Measurements from ENCODE around the gene ALOXE3.

ALOXE3 gene

DNA sequence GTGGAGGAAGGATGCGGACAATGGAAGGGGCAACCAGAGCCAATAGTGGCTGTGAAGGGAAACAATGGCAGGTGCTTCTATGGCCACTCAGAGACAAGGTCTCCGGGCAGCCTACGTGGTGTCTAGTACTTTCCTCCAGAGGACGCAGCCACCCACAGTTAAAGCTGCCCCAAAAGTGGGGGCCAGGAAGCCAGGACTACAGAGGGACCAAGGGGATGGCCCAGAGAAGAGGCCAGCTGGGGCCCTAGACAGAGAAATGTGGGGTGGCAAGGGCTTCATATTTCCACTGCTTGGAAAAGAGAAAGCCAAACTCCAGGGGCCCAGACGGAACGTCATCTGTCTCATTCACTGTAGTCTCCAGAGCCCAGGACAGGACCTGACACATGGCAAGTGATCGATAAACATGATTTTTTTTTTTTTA lies 34.7 kb upstream of the ALOXE3 start:
- POLR2A ChIA-PET: interaction anchor here (1.4 to 6.1 kb wide), 5 partner anchors 14 to 95 kb away, joined by 4 to 53 read pairs (median 5); partner anchors contain the start of genes AURKB and CTC1
- CTCF ChIA-PET: interaction anchor here (0.6 kb wide), 1 partner anchor 37 kb away, joined by 4 read pairs; the partner anchor contains the start of gene BORCS6
- no peak for DNase-seq (ENCODE audit: extremely low spot score)
- TF ChIP-seq TARDBP (IDR thresholded peaks at IDR 0.05): no peak
- TF ChIP-seq, protein P1, sequence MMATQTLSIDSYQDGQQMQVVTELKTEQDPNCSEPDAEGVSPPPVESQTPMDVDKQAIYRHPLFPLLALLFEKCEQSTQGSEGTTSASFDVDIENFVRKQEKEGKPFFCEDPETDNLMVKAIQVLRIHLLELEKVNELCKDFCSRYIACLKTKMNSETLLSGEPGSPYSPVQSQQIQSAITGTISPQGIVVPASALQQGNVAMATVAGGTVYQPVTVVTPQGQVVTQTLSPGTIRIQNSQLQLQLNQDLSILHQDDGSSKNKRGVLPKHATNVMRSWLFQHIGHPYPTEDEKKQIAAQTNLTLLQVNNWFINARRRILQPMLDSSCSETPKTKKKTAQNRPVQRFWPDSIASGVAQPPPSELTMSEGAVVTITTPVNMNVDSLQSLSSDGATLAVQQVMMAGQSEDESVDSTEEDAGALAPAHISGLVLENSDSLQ (IDR thresholded peaks at IDR 0.05): no peak
- TF ChIP-seq SUZ12 (IDR thresholded peaks at IDR 0.05): no peak
- TF ChIP-seq L3MBTL2 (conservative IDR thresholded peaks at IDR 0.05): no peak
- no peak for TF ChIP-seq ARNT (IDR thresholded peaks at IDR 0.05)
- no peak for TF ChIP-seq FOXA1 (IDR thresholded peaks at IDR 0.05)
- TF ChIP-seq LEF1 (IDR thresholded peaks at IDR 0.05; ENCODE audit: borderline replicate concordance): no peak
- no peak for TF ChIP-seq FOXK2 (IDR thresholded peaks at IDR 0.05)
- no peak for TF ChIP-seq NFRKB (IDR thresholded peaks at IDR 0.05)
- TF ChIP-seq CTBP1 (IDR thresholded peaks at IDR 0.05; ENCODE audit: borderline replicate concordance): no peak

DNA sequence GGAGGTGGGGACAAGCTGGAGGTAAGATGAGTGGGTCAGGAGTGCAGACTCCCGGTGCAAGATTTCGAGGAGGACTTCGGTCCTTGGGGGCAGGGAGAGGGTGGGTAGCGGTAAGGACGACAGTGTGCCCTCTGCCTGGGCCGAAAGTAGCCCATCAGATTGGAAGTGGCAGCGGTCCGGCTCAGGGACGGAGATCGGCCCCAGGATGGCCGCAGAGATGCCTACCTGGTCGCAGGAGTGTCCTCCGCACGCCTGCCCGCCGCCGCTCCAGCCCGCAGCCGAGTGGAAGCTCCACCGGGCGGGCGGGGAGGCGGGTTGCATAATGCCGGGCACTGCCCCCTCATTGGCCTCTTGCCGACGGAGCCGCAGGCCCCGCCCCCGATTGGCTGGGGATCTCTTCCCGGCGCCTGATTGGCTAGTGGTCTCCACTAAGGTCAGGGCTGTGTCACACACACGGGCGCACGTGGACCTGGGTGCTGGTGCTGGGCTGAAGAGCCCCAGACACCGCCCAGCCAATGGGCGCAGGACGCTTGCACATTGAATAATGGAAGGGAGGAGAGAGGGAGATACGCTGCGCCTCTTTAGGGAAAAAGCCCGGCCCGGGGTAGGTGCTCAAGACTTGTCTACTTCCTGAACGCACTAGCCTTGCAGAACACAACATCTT lies 33.9 kb upstream of the ALOXE3 start, which contains the start of gene PER1:
Gene PER1 (minus strand): TSS at position 293 of the 664 bp plus-strand sequence. CDS start 1,698 bp downstream, outside the sequence.
- ChIA-PET POLR2A (interaction anchor here (0.6 to 6.1 kb wide), 6 partner anchors 9 to 90 kb away, joined by 3 to 53 read pairs (median 7); partner anchors contain the start of gene HES7), CTCF (interaction anchor here (0.6 kb wide), 1 partner anchor 33 kb away, joined by 3 read pairs; no protein-coding TSS in a partner anchor)

DNA sequence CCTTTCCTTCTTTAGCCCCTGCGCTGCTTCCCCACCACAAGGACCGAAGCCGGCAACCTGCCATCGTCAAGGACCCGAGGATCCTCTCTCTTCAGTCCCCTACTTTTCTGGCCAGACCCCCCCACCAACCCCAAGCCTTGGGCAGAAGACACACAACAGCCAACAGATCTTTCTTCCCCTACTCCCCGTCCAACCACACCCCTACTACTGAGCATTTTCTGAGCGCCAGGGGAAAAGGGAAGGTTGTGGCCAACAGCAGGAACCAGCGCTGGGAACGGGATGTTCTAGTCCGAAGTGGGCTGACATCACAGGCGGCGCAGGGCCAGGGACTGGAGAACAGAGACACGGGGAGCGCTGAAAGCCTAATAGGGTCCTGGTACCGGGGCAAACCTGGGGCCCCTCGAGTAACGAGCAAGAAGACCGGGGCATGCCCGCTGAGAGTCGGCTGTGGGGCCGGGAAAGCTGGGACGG lies 33.4 kb upstream of the ALOXE3 start:
- CTCF ChIA-PET: no interaction called here
- DNase-seq (ENCODE audit: extremely low spot score): no peak
- POLR2A ChIA-PET: interaction anchor here (0.9 to 6.1 kb wide), 9 partner anchors 9 to 144 kb away, joined by 3 to 53 read pairs (median 5); partner anchors contain the start of genes HES7, SLC25A35 and TMEM107

More for the DNA sequence above, 33.9 kb upstream of the ALOXE3 start, which contains the start of gene PER1:
- peak; percentile 85 for DNase-seq (ENCODE audit: extremely low spot score)
- TF ChIP-seq SUZ12 (IDR thresholded peaks at IDR 0.05): no peak
- no peak for TF ChIP-seq NFRKB (IDR thresholded peaks at IDR 0.05)
- TF ChIP-seq FOXM1 (IDR thresholded peaks at IDR 0.05; ENCODE audit: borderline replicate concordance): no peak
- TF ChIP-seq ARNT (IDR thresholded peaks at IDR 0.05): no peak
- no peak for TF ChIP-seq FOXK2 (IDR thresholded peaks at IDR 0.05)
- no peak for TF ChIP-seq FOXA1 (IDR thresholded peaks at IDR 0.05)
- no peak for TF ChIP-seq TARDBP (IDR thresholded peaks at IDR 0.05)
- TF ChIP-seq CTBP1 (IDR thresholded peaks at IDR 0.05; ENCODE audit: borderline replicate concordance): no peak
- no peak for TF ChIP-seq LEF1 (IDR thresholded peaks at IDR 0.05; ENCODE audit: borderline replicate concordance)
- TF ChIP-seq L3MBTL2 (conservative IDR thresholded peaks at IDR 0.05): peak; percentile 93
- TF ChIP-seq, protein P1 (IDR thresholded peaks at IDR 0.05): no peak
- TF ChIP-seq ZNF384 (IDR thresholded peaks at IDR 0.05): no peak
- TF ChIP-seq SP1 (IDR thresholded peaks at IDR 0.05): no peak
- no peak for TF ChIP-seq BHLHE40 (IDR thresholded peaks at IDR 0.05; ENCODE audit: borderline replicate concordance)
- TF ChIP-seq ELF4 (IDR thresholded peaks at IDR 0.05): no peak
- TF ChIP-seq HDGF (IDR thresholded peaks at IDR 0.05; ENCODE audit: borderline replicate concordance): peak; percentile 51; the same call in 1 of the 2 replicates

DNA sequence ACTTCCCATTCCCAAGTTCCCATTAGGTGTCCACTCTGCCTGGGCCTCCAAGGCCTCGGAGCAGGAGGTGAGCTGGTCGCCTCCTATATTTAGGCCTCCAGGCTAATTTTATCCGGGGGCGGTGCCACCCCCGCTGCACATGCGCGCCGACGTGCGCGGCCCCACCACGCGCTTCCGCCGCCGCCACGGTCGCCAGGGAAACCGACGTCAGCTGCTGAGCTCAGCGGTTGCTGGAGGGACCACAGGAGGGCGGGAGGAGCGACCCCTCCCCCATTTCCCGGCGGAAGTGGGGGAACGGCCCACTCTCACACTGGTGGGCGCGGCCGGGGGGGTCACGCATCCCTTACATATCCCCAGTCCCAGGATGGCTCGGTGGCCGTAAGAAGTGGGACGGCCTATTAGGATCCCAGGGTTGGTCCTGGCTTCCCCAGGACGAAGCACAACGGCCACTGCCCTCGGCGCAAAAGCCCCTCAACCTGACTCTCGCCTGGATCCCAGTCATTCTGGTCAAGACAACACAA lies 32.9 kb upstream of the ALOXE3 start:
- peak; percentile 67 for DNase-seq (ENCODE audit: extremely low spot score)
- POLR2A ChIA-PET: interaction anchor here (0.6 to 6.1 kb wide), 10 partner anchors 10 to 144 kb away, joined by 3 to 53 read pairs (median 4); partner anchors contain the start of genes HES7, SLC25A35, TMEM107 and VAMP2
- CTCF ChIA-PET: interaction anchor here (0.7 kb wide), 1 partner anchor 62 kb away, joined by 3 read pairs; no protein-coding TSS in a partner anchor
- TF ChIP-seq CTBP1 (IDR thresholded peaks at IDR 0.05; ENCODE audit: borderline replicate concordance) (no peak), ZNF384 (IDR thresholded peaks at IDR 0.05) (no peak), FOXM1 (IDR thresholded peaks at IDR 0.05; ENCODE audit: borderline replicate concordance) (peak; percentile 60; the same call in 1 of the 2 replicates)

More for the DNA sequence above, 33.4 kb upstream of the ALOXE3 start:
- TF ChIP-seq ARNT (IDR thresholded peaks at IDR 0.05) (no peak), LEF1 (IDR thresholded peaks at IDR 0.05; ENCODE audit: borderline replicate concordance) (no peak), NFRKB (IDR thresholded peaks at IDR 0.05) (no peak), BHLHE40 (IDR thresholded peaks at IDR 0.05; ENCODE audit: borderline replicate concordance) (no peak)

DNA sequence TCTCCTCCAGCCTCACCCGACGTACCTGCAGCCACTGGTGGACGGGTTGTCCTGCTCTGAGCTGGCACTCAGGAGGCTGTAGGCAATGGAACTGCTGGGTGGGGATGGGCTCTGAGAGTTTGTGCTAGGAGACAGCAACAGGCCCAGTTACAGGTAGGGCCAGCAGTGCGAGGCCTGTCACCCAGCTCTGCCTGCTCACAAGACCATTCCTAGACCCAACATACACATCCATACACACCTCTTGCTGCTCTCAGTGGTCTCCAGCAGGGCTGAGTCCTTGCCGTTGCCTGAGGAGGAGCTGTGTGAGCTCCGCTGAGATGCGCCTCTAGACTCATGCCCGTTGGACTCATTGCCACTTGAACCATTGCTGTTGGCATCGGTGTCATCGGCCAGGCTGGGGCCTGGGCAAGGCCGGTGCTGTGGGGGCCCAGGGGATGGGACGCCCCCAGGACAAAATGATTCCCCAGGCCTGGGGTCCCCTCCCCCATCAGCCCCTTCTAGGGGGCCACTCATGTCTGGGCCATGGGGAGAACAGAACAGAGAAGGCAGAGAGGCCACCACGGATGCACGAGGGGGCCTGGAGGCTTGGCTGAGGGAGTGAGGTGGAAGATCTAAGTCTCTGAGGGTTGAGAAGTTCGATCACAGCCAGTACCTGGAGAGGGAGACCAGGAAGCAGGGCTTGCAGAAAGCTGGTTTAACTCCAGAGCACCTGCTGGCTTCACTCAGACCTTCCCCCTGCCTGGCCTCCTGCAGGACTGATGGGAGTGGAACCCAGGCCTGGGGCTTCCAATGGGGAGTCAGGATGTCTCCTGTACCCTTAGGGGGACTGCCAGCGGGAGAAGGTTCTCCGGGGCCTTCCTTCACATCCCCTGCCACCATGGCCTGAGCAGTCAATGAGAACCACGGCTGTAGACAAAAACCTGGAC lies 32.1 kb upstream of the ALOXE3 start:
- no peak for DNase-seq (ENCODE audit: extremely low spot score)
- CTCF ChIA-PET: interaction anchor here (0.7 kb wide), 1 partner anchor 63 kb away, joined by 3 read pairs; no protein-coding TSS in a partner anchor
- POLR2A ChIA-PET: interaction anchor here (0.6 to 6.1 kb wide), 8 partner anchors 11 to 145 kb away, joined by 3 to 53 read pairs (median 4); partner anchors contain the start of genes SLC25A35, TMEM107 and VAMP2
- TF ChIP-seq LEF1 (IDR thresholded peaks at IDR 0.05; ENCODE audit: borderline replicate concordance) (no peak), ELF4 (IDR thresholded peaks at IDR 0.05) (no peak), SP1 (IDR thresholded peaks at IDR 0.05) (no peak), FOXA1 (IDR thresholded peaks at IDR 0.05) (no peak), TARDBP (IDR thresholded peaks at IDR 0.05) (no peak), BHLHE40 (IDR thresholded peaks at IDR 0.05; ENCODE audit: borderline replicate concordance) (no peak), FOXM1 (IDR thresholded peaks at IDR 0.05; ENCODE audit: borderline replicate concordance) (no peak), L3MBTL2 (conservative IDR thresholded peaks at IDR 0.05) (no peak), HDGF (IDR thresholded peaks at IDR 0.05; ENCODE audit: borderline replicate concordance) (no peak), ARNT (IDR thresholded peaks at IDR 0.05) (no peak)
- TF ChIP-seq, protein P1 (IDR thresholded peaks at IDR 0.05): no peak
